Spleen (tissue), 7 donors: ENCODE measurements around the gene UROC1.

ENCODE experiments used
- CTCF ChIP-seq, 11 experiments: fragments of 200-600 bp in 7 of 11; fragments of 450-650 bp in 4 of 11; sonication (generic) in 4 of 11; IDR thresholded peaks in 8 of 11; conservative IDR thresholded peaks in 3 of 11; 1 replicate in 7 of 11; 2 replicates in 4 of 11; pipeline versions ENCODE4 v1.4.0 to v1.8.0; 2016 to 2021; ENCODE audit warnings: antibody characterized with exemption in 11 of 11, inconsistent platforms in 4 of 11, mild to moderate bottlenecking in 1 of 11
- POLR2A ChIP-seq, 3 donors: fragments of 450-650 bp; IDR thresholded peaks; one replicate each; pipeline ENCODE4 v1.5.1; 2017; ENCODE audit warnings: antibody characterized with exemption in 3 of 3, mild to moderate bottlenecking in 1 of 3
- POLR2AphosphoS5 ChIP-seq, 3 donors: sonication (generic); formaldehyde crosslinking; IDR thresholded peaks; one replicate each; pipeline ENCODE4 v1.5.1; 2017; ENCODE audit warnings: antibody characterized with exemption in 3 of 3
- donor health status: DM: no; HTN: no; CAD: no; lungs with moderate emphysema.
- donor health status: DM: no; HTN: no; CAD: no.
- donor health status: DM: no; HTN: no; CAD: no.

GRCh38 chr3:126494204-126494969 lies 23.2 kb downstream of the UROC1 start:
- TF ChIP-seq CTCF (IDR thresholded peaks at IDR 0.05 in 8 of 11, conservative IDR thresholded peaks at IDR 0.05 in 3 of 11) (no peak), POLR2AphosphoS5 (IDR thresholded peaks at IDR 0.05) (no peak), POLR2A (IDR thresholded peaks at IDR 0.05) (no peak)
